OCI-LY1 (cell line): ENCODE data around the gene SERINC5.

Experiments used
- H2AFZ ChIP-seq: fragments of 200-600 bp; sonication (generic), shearing (Covaris generic); 2 replicates; pipeline ENCODE4 v1.6.0; 2014; ENCODE audit warnings: antibody characterized with exemption, mild to moderate bottlenecking, low read length
- H3F3A ChIP-seq: fragments of 200-600 bp; sonication (generic), shearing (Covaris generic); 2 replicates; pipeline ENCODE4 v1.6.0; 2014; ENCODE audit warnings: mild to moderate bottlenecking, antibody characterized with exemption, low read length, moderate library complexity; ENCODE audit not compliant: insufficient read depth
- H3K27ac ChIP-seq: fragments of 200-600 bp; sonication (generic); 2 replicates; pipeline ENCODE4 v1.5.1; 2014; ENCODE audit warnings: low read length, mixed run types, mild to moderate bottlenecking, low read depth; ENCODE audit not compliant: poor library complexity, severe bottlenecking
- H3K27me3 ChIP-seq: fragments of 200-600 bp; sonication (generic); 2 replicates; pipeline ENCODE4 v1.6.0; 2014; ENCODE audit warnings: antibody characterized with exemption, mild to moderate bottlenecking, low read length, moderate library complexity; ENCODE audit not compliant: insufficient read depth
- H3K36me3 ChIP-seq: fragments of 200-600 bp; sonication (generic); 2 replicates; pipeline ENCODE4 v1.6.1; 2014; ENCODE audit warnings: mild to moderate bottlenecking, antibody characterized with exemption, low read length, moderate library complexity, mixed read lengths; ENCODE audit not compliant: insufficient read depth
- H3K4me1 ChIP-seq: fragments of 200-600 bp; sonication (generic); 2 replicates; pipeline ENCODE4 v1.5.1; 2014; ENCODE audit warnings: mild to moderate bottlenecking, low read length, moderate library complexity; ENCODE audit not compliant: insufficient read depth, severe bottlenecking
- H3K4me2 ChIP-seq: fragments of 200-600 bp; sonication (generic), shearing (Covaris generic); 2 replicates; pipeline ENCODE4 v1.6.1; 2014; ENCODE audit warnings: low read length
- H3K4me3 ChIP-seq: fragments of 200-600 bp; sonication (generic); 2 replicates; pipeline ENCODE4 v1.5.1; 2014; ENCODE audit warnings: low read length, low read depth, mild to moderate bottlenecking, mixed read lengths; ENCODE audit not compliant: poor library complexity, severe bottlenecking
- H3K79me2 ChIP-seq: fragments of 200-600 bp; shearing (Covaris generic); 2 replicates; pipeline ENCODE4 v1.6.1; 2016; ENCODE audit warnings: mixed run types, low read length, mixed read lengths; ENCODE audit not compliant: insufficient read depth
- H3K9ac ChIP-seq: fragments of 200-600 bp; sonication (generic), shearing (Covaris generic); 2 replicates; pipeline ENCODE4 v1.6.1; 2014; ENCODE audit warnings: mild to moderate bottlenecking, low read length, mixed read lengths
- H3K9me2 ChIP-seq: fragments of 200-600 bp; sonication (generic), shearing (Covaris generic); 2 replicates; pipeline ENCODE4 v1.6.1; 2014; ENCODE audit warnings: low read depth, mild to moderate bottlenecking, low read length, mixed read lengths
- H3K9me3 ChIP-seq: fragments of 200-600 bp; shearing (Covaris generic); 2 replicates; pipeline ENCODE4 v1.6.1; 2014; ENCODE audit warnings: low read length, mixed read lengths
- H4K20me1 ChIP-seq: fragments of 200-600 bp; sonication (generic), shearing (Covaris generic); 2 replicates; pipeline ENCODE4 v1.6.0; 2016; ENCODE audit warnings: mild to moderate bottlenecking, low read length; ENCODE audit not compliant: insufficient read depth
- EZH2 ChIP-seq: fragments of 200-600 bp; sonication (generic), shearing (Covaris generic); IDR thresholded peaks from 2 replicates; pipeline ENCODE4 v1.8.0; 2017; ENCODE audit warnings: borderline replicate concordance, mixed run types, mild to moderate bottlenecking, antibody characterized with exemption, low read length, moderate library complexity, mixed read lengths
- TF ChIP-seq, protein P1 (sequence below): fragments of 200-600 bp; sonication (generic), shearing (Covaris generic); IDR thresholded peaks from 2 replicates; pipeline ENCODE4 v1.5.1; 2017; ENCODE audit warnings: mild to moderate bottlenecking, antibody characterized with exemption, low read length, moderate library complexity, mixed read lengths

Gene SERINC5

DNA sequence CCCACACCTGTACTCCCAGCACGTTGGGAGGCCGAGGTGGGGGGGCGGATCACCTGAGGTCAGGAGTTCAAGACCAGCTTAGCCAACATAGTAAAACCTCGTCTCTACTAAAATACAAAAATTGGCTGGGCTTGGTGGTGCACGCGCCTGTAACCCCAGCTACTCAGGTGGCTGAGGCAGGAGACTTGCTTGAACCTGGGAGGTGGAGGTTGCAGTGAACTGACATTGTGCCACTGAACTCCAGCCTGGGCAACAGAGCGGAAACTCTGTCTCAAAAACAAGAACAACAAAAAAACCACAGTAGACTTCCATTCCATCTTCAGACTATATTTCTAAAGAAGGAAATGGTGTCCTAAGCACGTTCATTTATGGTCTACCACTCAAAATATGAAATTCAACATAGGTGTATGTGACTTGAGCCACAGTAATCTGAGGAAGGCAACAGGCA, 14.2 kb upstream of the SERINC5 start:
- no peaks in the 10 kb centered on the region for H3K9me2 ChIP-seq
- H3K4me2 ChIP-seq, result peak overlapping the region; percentile 51
- peaks cover 38% of the 10 kb centered on the region for H3K4me1 ChIP-seq
- H3K36me3 ChIP-seq, result no peaks in the 10 kb centered on the region
- H3K27ac ChIP-seq, result peak overlapping the region; percentile 96
- H3K4me3 ChIP-seq, result no peak overlapping the region
- peak overlapping the region; percentile 32 for H3K9ac ChIP-seq
- no peak for TF ChIP-seq EZH2
- no peaks in the 10 kb centered on the region for H3K27me3 ChIP-seq
- no peaks in the 10 kb centered on the region for H4K20me1 ChIP-seq
- H2AFZ ChIP-seq, result no peak overlapping the region
- no peaks in the 10 kb centered on the region for H3K79me2 ChIP-seq
- peaks cover 12% of the 10 kb centered on the region; the same call in 1 of the 2 replicates for H3F3A ChIP-seq
- no peaks in the 10 kb centered on the region for H3K9me3 ChIP-seq

DNA sequence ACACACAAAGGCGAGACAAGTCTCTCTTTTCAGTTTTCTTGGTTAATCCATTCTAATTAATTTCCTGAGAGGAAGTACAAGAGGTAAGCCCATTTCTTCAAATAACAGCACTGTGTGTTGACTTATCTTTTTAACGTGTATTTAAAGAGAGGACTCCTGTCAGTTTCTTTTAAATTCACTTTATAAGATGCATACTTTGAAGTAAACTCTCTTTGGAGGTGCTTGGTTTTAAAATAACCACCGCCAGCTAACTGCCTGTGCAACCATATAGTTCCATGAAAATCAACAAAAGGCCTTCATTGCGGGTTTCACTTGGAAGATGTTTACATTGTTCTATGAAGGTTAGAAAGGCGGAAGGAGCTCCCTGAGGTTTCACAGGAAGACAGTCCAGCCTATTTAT, 13.1 kb upstream of the SERINC5 start:
- Histone ChIP-seq H3K4me2 (no peak overlapping the region; the same call in 1 of the 2 replicates), H4K20me1 (no peaks in the 10 kb centered on the region), H3F3A (peaks cover 15% of the 10 kb centered on the region; the same call in 1 of the 2 replicates), H3K79me2 (no peaks in the 10 kb centered on the region), H3K4me1 (peaks cover 34% of the 10 kb centered on the region), H3K9ac (peak overlapping the region; percentile 30), H3K4me3 (no peak overlapping the region), H2AFZ (peak overlapping the region; percentile 60; the same call in 1 of the 2 replicates), H3K9me2 (no peaks in the 10 kb centered on the region), H3K27me3 (no peaks in the 10 kb centered on the region), H3K27ac (peak overlapping the region; percentile 96), H3K36me3 (no peaks in the 10 kb centered on the region), H3K9me3 (no peaks in the 10 kb centered on the region)
- TF ChIP-seq, protein P1, sequence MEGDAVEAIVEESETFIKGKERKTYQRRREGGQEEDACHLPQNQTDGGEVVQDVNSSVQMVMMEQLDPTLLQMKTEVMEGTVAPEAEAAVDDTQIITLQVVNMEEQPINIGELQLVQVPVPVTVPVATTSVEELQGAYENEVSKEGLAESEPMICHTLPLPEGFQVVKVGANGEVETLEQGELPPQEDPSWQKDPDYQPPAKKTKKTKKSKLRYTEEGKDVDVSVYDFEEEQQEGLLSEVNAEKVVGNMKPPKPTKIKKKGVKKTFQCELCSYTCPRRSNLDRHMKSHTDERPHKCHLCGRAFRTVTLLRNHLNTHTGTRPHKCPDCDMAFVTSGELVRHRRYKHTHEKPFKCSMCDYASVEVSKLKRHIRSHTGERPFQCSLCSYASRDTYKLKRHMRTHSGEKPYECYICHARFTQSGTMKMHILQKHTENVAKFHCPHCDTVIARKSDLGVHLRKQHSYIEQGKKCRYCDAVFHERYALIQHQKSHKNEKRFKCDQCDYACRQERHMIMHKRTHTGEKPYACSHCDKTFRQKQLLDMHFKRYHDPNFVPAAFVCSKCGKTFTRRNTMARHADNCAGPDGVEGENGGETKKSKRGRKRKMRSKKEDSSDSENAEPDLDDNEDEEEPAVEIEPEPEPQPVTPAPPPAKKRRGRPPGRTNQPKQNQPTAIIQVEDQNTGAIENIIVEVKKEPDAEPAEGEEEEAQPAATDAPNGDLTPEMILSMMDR, result no peak
- no peak for TF ChIP-seq EZH2

DNA sequence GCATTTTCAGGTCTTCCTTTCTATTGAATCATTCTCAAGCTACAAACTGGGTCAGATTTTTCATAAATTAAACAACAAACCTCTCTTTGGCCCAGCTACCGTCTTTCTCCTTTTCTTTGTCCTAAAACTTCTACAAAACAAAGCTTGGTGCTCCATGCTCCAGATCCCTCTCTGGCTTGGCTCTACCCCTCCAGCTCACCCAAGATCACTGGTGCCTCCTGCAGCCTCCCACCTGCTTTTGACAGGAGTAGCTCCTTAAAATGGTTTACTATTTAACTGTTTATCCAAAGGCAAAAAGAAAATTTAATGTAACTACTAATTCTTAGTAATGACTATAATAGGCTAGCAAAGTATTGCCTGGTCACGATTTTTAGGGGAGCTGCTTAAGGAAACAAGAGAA, 10.7 kb upstream of the SERINC5 start:
- Histone ChIP-seq H3K4me2 (no peak overlapping the region), H3F3A (peaks cover 15% of the 10 kb centered on the region; the same call in 1 of the 2 replicates), H3K27ac (peak overlapping the region; percentile 70), H3K27me3 (no peaks in the 10 kb centered on the region), H3K4me3 (no peak overlapping the region), H3K9me3 (no peaks in the 10 kb centered on the region), H3K9ac (no peak overlapping the region), H3K9me2 (no peaks in the 10 kb centered on the region), H2AFZ (no peak overlapping the region), H3K79me2 (no peaks in the 10 kb centered on the region), H3K4me1 (peaks cover 30% of the 10 kb centered on the region), H4K20me1 (no peaks in the 10 kb centered on the region), H3K36me3 (no peaks in the 10 kb centered on the region)
- TF ChIP-seq, protein P1, result no peak
- no peak for TF ChIP-seq EZH2

DNA sequence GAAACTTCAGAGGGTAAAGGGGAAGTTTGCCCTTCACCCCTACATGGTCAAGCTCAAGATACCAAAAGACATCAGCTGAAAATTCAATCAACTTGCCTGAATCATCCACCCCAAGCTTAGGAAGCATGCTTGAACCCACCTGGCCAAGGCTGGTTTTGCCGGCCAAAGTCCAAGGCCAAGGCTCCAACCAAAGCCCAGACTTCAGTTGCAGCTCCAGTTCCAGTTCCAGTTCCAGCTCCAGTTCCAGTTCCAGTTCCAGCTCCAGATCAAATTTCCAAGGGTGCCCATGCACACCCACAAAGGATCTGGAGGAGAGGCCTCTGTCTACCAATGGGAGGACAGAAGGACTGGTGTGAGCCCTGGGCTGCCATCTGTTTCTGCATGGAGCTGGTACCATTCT, 4.6 kb upstream of the SERINC5 start:
- 0 out of 2 replicates have a peak, but pooled peaks cover 5% of the 10 kb centered on the region for H3K36me3 ChIP-seq
- no peak for TF ChIP-seq EZH2
- TF ChIP-seq, protein P1, result no peak
- H2AFZ ChIP-seq, result no peak overlapping the region
- no peak overlapping the region for H3K9ac ChIP-seq
- H3K4me2 ChIP-seq, result no peak overlapping the region
- no peaks in the 10 kb centered on the region for H4K20me1 ChIP-seq
- H3K27ac ChIP-seq, result peak overlapping the region; percentile 7
- peaks cover 11% of the 10 kb centered on the region for H3K4me1 ChIP-seq
- H3F3A ChIP-seq, result peaks cover 8% of the 10 kb centered on the region; the same call in 1 of the 2 replicates
- H3K9me2 ChIP-seq, result no peaks in the 10 kb centered on the region
- no peaks in the 10 kb centered on the region for H3K9me3 ChIP-seq
- H3K79me2 ChIP-seq, result peaks cover 6% of the 10 kb centered on the region
- H3K4me3 ChIP-seq, result no peak overlapping the region
- H3K27me3 ChIP-seq, result no peaks in the 10 kb centered on the region
